ENCODE measurements around the gene CFAP46.

GRCh38 chr10:132798403-132798802 lies 144.0 kb downstream of the CFAP46 start:
- no peak for TF ChIP-seq E2F5 (CRISPR knock-in tag; IDR thresholded peaks at IDR 0.05)
- TF ChIP-seq, protein P1, sequence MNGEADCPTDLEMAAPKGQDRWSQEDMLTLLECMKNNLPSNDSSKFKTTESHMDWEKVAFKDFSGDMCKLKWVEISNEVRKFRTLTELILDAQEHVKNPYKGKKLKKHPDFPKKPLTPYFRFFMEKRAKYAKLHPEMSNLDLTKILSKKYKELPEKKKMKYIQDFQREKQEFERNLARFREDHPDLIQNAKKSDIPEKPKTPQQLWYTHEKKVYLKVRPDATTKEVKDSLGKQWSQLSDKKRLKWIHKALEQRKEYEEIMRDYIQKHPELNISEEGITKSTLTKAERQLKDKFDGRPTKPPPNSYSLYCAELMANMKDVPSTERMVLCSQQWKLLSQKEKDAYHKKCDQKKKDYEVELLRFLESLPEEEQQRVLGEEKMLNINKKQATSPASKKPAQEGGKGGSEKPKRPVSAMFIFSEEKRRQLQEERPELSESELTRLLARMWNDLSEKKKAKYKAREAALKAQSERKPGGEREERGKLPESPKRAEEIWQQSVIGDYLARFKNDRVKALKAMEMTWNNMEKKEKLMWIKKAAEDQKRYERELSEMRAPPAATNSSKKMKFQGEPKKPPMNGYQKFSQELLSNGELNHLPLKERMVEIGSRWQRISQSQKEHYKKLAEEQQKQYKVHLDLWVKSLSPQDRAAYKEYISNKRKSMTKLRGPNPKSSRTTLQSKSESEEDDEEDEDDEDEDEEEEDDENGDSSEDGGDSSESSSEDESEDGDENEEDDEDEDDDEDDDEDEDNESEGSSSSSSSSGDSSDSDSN (IDR thresholded peaks at IDR 0.05; ENCODE audit: borderline replicate concordance in 1 of 2, low read depth in 2 of 2, low read length in 2 of 2), result no peak
- no peak for TF ChIP-seq CCAR2 (IDR thresholded peaks at IDR 0.05; ENCODE audit: low read depth, low read length)
- no peak for TF ChIP-seq PKNOX1 (IDR thresholded peaks at IDR 0.05)
- TF ChIP-seq ZBTB43 (CRISPR knock-in tag; IDR thresholded peaks at IDR 0.05), result no peak
- TF ChIP-seq GABPA (tag; conservative IDR thresholded peaks at IDR 0.05; ENCODE audit: low read depth), result no peak
